GM18498 (cell line): Measurements from ENCODE around the gene ABL1.

Experiments used
- ATAC-seq: cut with Tn5 transposase; IDR thresholded peaks from one replicate; pipeline ENCODE4 v1.9.1; 2021; ENCODE audit warnings: mild to moderate bottlenecking, moderate library complexity; ENCODE audit not compliant: unreplicated experiment

Gene ABL1

DNA sequence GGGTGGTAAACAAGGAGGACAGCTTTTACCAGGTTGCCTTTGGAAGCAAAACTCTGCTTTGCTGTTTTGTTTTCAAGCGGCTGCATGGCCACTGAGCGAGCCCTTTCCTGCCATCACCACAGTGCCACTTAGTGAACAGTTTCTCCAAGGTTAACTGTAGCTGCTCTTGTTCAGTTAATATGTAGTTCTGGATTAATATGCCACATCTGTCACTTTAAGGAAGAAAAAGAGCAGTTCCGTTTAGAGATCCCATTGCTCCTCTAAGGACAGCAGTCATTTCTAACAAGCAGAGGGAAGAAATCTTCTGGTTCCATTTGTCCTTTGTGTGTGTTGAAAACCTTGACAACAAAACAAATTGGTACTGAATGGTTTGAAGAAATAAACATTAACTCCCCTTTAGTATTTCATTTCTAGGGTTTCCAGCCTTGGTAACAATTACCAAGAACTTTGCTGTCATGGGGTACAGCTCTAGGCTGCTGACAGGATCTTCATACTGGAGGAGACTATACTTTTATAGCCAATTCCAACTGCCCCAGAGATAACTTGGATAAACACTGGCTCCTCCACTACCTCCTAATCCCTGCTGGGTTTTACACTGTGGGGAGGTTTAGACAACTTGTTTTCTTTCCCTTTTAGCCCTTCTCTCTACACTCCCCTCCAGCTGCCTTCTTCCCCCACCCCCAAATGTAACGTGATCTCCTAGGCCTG is 10.3 kb upstream of the ABL1 start:
- ATAC-seq: no peak

DNA sequence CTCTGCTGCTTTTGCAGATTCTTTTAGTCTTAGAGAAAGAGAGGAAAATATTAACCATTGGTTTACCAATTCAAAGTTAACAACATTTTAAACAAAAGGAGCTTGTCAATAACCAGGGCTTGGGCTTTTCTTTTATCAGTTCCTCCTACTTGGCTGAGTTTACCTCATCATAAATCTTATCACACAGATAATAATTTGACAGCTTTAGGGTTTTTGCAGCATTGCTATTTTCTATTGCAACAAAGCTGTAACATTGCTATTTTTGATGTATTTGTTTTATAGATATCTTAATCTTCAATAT is 9.8 kb upstream of the ABL1 start:
- ATAC-seq: no peak

DNA sequence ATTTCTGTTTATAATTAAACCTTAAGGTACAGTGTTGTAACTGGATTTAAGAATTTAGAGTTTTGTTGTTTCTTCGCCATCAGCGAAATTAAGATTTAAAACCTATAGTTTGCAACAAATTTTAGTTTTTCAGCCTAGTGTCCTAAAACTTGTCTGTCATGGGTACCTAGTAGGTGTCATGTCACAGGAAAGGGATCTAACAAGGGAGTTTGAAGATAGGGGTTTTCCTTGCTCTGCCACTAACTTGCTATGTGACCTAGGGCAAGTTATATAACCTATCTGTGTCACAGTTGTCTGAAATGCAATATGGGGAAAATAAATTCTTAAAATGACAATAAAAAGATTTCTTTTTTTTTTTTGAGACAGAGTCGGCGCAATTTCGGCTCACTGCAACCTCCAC is 9.2 kb upstream of the ABL1 start:
- ATAC-seq: no peak

DNA sequence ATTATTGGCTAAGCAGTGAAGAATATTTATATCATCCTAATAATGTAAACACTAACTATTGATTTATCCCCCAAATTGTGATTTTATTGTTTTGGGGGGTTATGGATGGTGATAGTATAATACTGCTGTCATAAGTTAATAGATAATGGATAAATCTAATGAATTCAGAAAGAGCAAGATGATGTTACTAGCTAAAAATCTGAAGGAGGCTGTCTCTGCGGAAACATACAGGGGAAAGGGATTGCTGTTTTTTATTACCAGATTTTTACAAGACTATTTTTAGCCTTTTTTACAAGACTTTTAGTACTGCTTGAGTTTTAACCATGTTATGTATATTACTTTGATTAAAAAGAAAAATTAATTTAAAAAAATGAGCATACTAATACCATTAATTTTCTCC is 5.3 kb upstream of the ABL1 start:
- no peak for ATAC-seq

DNA sequence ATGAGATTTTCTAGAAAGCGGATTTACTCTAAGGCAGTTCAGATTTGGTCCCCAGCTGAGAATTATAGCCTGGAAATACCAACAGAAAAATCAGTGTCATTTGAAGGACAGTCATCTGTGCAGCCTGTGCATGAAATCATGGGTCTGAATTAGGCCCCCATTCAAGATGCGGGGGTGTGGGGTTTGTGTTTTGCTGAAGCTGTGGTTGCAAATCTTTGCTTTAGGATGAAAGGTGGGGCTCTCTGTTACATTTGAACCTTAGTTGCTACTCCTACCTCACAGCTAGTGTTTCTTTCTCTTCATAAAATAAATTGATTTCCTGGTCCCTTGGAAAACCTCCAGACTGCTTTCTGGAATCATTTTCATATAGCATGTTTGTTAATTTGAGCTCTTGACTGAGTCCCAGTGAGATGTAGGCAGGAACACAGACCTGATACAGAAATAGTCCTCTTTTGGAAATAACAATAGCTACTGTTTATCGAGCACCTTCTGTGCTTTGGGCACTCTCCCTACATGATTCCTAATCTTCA is 4.8 kb upstream of the ABL1 start:
- no peak for ATAC-seq

DNA sequence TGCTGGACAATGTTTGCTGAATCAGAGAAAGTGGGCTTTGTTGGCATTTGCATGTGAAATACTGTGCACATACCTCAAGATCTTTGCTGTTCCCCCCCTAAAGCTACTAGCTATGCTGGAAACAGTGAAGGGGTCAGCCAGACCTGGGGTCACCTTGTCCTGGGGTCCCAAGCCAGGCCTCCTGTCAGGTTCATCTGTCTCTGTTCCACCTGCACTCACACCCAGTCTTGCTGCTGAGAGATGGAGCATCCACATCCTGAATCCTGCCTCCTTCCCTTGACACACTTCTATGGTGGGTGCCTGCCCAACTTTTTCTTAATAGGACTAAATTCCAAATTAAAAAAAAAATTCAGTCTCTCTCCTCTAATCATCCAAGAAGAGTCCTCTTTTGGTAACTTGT is 4.0 kb upstream of the ABL1 start:
- ATAC-seq: no peak

DNA sequence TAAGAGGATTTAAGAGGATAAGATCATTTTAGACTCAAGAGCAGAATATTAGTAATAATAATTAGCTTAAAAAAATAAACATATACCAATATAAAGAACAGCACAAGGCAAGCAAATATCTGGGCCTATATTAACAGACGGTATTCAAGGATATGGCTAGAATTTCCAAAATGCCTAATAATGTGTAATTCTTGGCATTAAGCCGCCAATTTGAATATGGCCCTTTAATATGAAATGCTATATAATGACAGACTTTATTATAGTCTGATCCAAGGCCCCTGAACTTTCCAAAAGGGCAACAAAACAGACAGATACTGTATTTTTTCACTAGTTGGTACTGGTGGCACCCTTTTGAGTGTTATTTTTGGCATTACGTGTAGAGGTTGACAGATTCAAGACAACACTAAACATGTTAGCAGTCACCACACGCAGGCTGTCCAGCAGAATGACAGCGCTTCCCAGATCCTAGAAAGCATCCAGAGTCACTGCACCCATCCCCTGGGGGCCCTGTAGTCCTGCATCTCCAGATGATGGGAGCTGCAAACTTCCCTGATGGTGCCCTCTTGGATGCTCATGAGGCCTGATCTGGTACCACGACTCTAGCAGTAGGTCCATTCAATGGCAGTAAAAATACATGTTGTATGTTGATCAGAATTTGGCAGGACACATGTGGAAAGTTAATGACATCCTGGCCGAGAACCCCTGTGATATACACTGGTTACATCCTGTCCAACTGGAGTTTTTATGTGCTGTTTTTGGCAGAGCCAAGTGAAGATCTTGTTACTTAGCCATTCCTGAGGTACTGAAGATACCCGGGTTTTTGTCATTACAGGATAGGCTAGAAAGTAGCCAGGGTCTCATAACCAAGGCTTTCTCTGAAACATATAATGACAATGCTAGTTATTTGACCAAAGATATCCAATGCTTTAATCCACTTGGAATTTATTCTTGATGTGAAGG is 1.7 kb upstream of the ABL1 start:
- ATAC-seq: no peak

DNA sequence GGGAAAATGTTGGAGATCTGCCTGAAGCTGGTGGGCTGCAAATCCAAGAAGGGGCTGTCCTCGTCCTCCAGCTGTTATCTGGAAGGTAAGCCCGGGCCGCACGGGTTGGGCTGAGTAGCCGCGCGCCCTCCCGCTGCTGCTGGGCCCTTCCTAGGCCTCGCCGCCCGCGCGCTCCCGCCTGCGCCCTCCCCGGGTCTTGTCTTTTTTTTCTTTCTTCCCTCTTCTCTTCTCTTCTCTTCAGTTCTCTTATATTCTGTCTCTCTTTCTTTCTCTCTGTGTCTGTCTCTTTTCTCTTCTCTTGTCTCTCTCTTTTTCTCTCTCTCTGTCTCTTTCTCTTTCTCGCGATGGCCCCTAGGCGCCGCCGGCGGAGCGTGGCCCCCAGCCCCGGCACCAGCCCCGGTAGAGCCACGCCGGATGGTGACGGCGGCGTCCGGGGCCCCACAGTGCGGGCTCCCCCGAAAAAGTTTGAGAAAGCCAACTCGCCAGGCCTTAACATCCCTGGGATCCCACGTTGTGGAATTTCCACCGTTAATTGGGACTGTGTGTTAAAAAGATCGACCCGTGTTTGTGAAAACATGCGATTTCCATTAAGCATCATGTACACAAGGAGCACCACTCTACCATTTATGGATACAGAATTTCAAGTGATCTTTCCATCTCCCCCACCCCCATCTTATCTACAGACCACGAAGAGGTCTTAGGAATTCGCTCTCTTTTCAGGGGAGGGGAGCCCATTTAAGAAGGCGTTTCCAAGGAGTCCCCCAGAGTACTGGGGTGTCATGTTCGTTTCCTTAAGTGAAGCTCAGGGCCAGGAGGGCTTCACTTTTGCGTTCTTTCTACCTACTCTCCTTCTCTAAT is 616 bp downstream of the ABL1 start:
- ATAC-seq: peak; percentile 38

DNA sequence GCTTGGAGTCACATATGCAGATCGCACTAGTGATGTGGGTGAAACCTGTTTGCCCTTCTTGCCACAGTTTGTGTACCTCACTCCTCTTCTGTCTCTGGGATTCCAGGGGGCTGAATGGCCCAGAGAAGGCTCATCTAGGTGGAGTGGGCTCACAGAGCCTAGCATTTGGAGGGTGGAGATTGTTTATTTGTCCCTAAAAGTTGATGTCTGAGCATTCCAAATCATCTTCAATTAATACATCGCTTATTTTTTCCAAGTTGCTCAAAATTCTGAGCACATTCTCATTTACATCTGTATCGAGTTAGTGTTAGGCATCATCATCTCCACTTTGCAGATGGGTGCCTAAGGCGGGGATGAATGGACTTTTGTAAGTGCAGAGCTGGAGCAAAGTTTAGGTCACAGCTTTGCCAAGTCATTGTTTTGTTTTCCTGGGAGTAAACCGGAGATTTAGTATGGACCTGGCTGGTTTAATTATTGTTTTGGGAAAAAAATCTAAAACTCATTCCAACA is 2.0 kb downstream of the ABL1 start:
- ATAC-seq: no peak

DNA sequence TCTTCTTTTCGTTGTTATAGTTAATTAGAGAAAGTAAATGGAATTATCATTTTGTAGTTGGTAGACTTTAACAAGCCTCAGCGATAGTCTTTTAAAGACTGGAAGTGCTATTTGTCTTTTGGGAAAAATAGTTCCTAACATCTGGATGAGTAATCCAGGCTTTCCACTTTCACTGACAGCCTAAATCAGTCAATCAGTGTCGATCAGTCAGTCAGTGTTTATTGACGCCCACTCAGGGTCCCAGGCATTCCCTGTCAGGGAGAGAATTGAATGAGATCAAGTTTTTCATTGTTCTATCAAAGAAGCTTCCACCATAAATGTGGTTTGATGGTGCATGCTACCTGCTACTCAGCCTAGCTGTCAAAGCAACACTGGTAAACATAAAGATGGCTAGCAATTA is 2.6 kb downstream of the ABL1 start:
- no peak for ATAC-seq

DNA sequence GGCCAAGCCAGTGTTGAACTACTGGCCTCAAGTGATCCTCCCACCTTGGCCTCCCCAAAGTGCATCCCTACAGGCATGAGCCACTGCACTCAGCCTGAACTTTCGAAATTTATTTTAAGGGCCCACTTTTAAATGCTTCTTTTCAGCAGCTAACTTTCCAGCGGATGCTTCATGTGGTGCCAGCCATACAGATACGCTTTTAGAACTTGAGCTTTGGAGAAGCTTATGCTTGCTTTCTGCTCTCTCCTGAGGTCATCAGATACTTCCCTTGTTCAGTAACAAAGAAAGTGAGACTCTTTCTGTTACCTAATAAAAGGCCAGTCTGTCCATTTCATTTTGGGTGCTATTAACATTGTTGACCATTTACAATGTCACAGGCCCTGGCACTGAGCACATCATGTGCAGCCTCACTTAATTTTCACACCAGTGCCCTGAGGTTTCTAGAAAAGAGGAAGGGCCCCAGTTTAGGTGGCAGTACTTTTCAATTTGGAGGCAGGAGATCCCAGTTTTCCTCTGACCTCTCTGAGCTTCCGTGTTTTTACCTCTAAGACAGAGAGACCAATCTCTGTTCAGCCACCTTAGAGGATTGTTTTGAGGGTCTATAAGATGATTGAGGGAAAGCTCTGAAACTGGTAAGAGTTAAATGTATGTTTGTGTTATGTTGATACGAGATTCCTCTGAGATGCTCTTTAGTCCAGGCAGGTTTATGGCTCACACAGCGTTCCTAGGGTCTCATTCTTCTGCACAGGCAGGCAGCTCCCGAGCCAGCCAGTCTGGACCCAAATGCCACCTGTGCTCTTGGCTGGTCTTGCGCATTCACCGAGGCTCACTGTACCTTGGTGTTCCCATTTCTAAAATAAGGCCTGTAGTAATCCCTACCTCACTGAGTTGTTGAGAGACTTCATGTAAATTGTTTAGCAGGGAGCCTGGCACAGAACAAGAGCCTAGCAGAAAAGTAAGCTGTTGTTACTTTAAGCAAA is 4.4 kb downstream of the ABL1 start:
- ATAC-seq: no peak

DNA sequence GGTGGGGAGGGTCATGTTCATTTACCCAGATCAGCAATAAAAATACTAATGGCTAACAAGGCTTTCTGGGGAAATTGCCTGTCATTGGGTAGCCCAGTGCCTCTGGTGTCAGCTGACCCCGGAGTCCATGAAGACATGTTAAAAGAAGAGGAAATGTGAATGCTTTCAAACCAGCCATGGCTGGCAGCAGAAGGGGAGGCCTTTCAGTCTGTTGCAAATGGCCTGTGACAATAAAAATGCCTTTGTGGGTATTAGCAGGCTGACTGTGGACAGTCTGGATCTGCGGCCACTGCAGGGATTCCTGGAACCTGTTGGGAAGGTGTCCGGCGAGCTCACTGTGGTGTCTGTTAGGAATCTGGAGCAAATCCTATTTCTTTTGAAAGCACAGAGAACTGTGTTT is 7.5 kb downstream of the ABL1 start:
- ATAC-seq: no peak

DNA sequence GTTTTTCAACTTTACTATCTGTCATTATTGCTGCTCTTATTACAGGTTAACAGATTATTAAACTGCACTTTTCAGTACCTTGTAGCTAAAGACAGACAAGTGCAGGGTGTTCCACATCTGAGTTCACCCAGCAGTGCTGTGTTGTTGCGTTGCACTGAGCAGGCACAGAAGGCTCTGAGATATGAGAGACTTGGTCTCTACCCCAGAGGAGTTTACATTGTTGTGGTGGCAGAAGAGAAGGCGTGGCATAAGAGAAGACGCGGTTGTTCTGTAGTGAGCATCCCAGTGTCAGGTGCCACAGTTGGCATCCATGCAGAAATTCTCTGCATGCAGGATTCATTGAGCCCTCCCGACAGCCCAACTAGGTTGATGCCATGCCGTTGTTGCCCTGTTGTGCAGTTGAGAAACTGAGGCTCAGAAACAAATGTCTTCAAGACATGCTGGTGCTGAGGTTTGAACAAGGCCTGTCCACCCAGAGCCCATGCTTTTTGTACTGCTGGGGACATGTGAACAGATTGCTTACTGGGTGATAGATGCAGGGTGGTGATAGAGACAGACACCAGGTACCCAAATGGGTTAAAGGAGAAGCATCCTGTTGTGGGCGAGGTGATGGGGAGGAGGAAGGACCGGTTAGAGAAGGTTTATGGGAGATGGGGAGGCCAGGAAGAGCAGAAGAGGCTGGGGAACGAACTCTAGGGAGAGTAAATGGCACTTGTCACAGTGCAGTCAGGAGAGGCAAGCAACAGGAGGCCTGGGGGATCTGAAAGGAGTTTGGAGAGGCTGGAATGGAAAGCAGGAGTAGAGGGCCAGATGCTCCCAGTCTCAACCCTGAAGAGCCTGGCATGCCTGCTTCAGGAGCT is 8.2 kb downstream of the ABL1 start:
- ATAC-seq: no peak

DNA sequence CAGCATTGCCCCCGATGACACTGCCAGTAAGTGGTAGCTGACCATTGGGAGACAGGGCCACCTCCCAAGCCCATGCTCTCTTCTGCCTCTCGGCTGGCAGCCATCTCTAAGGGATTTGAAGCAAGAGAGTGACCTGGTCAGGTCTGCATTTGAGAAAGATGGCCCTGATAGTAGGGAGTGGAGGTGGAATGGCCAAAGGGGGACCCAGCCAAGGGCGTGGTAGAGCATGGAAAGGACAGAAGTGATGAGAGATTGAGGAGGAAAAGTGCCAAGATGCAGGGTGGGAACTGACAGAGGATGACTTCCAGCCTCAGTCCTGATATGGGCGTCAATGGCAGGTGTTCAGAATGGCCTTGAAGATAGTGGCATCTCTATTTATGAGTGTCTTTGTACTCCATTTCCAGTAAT is 9.0 kb downstream of the ABL1 start:
- ATAC-seq: no peak

DNA sequence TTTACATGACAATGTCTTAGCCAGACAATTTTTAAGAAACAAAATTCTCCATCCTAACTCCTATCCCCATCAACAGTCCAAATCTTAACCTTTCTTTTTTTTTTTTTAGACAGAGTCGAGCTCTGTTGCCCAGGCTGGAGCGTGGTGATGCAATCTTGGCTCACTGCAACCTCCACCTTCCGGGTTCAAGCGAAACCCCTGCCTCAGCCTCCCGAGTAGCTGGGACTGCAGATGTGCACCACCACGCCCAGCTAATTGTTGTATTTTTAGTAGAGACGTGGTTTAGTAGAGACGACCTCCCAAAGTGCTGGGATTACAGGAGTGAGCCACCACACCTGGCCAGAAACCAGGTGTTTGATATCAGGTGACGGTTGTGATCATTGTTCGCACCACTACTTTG is 10.2 kb downstream of the ABL1 start:
- ATAC-seq: no peak

DNA sequence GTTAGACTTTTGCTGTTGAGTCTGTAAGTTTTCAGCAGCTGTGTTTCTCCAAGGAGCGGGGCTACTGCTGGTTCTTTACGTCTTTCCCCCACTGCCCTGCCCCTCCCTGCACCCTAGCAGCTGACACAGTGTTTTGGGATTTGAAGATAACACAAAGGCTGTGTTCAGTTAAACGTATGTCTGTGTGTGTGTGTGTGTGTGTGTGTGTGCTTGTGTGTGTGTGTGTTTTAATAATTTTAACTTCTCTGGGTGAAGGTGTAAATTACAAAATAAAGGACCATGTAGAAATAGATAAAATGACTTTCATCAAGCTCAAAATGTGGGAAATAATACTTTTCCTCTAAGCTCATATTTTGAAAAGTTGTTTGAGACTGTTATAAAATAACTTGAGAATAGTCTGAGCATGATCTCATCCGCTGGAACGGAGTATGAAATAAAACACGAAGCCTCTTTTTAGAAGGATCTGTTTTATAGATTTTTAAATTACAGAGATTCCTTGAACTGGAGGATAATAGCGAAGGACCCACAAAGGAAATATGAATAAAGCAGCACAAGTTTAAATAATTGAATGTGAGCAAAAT is 10.9 kb downstream of the ABL1 start:
- ATAC-seq: no peak

DNA sequence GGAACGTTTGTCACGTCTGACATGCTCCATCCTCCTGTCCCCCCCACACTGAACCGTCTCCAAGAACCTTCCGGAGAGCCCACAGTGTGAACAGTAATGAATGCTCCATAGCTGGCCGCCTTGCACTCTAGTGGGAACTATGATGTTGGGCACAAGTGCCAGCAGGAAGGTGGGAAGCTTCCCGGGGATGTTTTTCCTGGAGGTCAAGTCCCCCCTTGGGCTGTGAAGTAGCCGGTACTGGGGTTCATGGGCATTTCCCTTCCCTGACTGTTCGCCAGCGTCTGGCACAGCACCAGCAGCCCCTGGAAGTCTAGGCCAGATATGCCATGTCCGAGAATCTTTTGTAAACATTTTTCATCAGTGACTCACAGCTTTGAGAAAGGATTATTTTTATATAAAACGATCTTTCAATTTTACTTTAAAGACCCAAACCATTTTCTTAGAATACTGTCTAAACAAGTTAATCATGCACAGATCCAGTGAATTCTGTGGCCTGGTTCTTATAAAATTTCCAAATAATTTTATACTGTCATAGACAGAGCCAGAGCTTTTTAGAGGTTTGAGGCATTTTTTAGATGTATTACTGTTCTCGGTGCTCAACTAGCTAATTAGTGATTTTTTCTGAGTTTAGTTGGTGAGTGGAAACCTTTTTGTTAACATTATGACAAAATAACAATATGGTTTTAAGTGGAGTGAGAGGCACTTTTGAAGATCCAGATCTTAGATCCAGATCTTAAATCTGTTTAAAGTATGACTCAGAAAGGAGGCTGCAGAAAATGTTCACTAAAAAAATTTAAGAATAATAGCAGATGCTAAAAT is 11.6 kb downstream of the ABL1 start:
- ATAC-seq: no peak
